Heart left ventricle (tissue), 13 donors: Measurements from ENCODE around the gene TP53RK.

ENCODE experiments used
- POLR2A ChIP-seq, 2 donors: fragments of 450-650 bp; IDR thresholded peaks; one replicate each; pipeline ENCODE4 v1.6.1; 2017; ENCODE audit warnings: antibody characterized with exemption in 2 of 2, mild to moderate bottlenecking in 2 of 2, moderate library complexity in 2 of 2
- TF ChIP-seq, protein P1 (sequence below), 12 donors: fragments of 200-600 bp; sonication (generic) in 4 of 12; IDR thresholded peaks; one replicate each; pipeline versions ENCODE4 v1.5.0 to v1.8.0; 2018 to 2022; ENCODE audit warnings: antibody characterized with exemption in 12 of 12, mild to moderate bottlenecking in 5 of 12
- donor health status: ischemic (EF 13 %, LVEDD 7.1; RV severe dilation, severe dysfunction).
- donor health status: DM: no; HTN: yes; CAD: no.
- donor health status: DM: no; HTN: no; CAD: no.
- donor health status: ischemic (EF 25% LVEDD 6.9; RV normal size, moderate dysfunction).
- donor health status: ischemic (EF 25% LVEDD 5.7; RV mildly dilated, moderate dysfunction).
- donor health status: ischemic (EF 35%, LVEDD 5.7; RV mildly dilated, moderate dysfunction).
- donor health status: nonischemic (EF 11% LVEDD 7.7; RV severe dilation, severe dysfunction).
- donor health status: DM: yes; HTN: yes; CAD: no.
- donor health status: PGD.
- donor health status: ischemic (EF 29% LVEDD 5.4; RV normal size, mild dysfunction).
- donor health status: nonischemic (EF 23%, LVEDD 6.1; RV moderate dilation, normal function).

DNA sequence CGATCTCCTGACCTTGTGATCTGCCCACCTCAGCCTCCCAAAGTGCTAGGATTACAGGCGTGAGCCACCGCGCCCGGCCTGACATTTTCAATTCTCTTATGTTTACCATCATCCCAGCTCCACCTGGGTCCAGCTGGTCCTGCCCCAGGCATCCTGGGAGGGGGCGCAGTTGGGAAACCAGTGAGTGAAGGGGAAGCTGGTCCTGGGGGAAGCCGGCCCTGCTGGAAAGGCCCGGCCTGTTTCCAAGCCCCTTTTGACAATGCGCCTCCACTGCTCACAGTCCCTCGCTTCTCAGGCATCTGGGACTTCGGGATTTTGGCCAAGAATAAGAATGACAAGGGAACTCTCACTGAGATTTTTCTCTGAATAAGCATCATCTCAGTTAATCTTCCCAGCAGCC, 52.2 kb downstream of the TP53RK start:
- TF ChIP-seq, protein P1, sequence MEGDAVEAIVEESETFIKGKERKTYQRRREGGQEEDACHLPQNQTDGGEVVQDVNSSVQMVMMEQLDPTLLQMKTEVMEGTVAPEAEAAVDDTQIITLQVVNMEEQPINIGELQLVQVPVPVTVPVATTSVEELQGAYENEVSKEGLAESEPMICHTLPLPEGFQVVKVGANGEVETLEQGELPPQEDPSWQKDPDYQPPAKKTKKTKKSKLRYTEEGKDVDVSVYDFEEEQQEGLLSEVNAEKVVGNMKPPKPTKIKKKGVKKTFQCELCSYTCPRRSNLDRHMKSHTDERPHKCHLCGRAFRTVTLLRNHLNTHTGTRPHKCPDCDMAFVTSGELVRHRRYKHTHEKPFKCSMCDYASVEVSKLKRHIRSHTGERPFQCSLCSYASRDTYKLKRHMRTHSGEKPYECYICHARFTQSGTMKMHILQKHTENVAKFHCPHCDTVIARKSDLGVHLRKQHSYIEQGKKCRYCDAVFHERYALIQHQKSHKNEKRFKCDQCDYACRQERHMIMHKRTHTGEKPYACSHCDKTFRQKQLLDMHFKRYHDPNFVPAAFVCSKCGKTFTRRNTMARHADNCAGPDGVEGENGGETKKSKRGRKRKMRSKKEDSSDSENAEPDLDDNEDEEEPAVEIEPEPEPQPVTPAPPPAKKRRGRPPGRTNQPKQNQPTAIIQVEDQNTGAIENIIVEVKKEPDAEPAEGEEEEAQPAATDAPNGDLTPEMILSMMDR (IDR thresholded peaks at IDR 0.05) = no peak
- TF ChIP-seq POLR2A (IDR thresholded peaks at IDR 0.05) = no peak
